ENCODE results near the gene USP36.

DNA sequence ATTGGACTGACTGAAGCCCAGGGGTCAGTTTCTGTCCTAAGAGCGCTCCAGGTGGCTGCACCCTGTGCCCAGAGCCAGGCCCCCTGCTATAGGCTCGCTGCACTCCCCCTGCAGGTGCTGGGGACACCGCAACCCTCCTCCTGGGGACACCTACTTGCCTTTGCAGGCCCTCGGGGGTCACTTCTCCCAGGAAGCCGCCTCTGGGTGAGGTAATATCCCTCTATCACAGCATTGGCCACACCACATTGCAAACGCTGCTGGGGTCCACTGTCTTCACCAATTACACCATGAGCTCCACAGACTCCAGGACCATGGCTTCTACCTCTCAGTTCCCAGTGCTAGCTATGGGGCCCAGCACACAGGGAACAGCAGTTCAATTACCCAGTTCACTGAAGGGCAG, 14.9 kb downstream of the USP36 start:
- no peak for TF ChIP-seq POLR2AphosphoS5 (IDR thresholded peaks at IDR 0.05)
- TF ChIP-seq, protein P1, sequence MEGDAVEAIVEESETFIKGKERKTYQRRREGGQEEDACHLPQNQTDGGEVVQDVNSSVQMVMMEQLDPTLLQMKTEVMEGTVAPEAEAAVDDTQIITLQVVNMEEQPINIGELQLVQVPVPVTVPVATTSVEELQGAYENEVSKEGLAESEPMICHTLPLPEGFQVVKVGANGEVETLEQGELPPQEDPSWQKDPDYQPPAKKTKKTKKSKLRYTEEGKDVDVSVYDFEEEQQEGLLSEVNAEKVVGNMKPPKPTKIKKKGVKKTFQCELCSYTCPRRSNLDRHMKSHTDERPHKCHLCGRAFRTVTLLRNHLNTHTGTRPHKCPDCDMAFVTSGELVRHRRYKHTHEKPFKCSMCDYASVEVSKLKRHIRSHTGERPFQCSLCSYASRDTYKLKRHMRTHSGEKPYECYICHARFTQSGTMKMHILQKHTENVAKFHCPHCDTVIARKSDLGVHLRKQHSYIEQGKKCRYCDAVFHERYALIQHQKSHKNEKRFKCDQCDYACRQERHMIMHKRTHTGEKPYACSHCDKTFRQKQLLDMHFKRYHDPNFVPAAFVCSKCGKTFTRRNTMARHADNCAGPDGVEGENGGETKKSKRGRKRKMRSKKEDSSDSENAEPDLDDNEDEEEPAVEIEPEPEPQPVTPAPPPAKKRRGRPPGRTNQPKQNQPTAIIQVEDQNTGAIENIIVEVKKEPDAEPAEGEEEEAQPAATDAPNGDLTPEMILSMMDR (IDR thresholded peaks at IDR 0.05): no peak

Data from prostate gland (tissue), 2 donors.